Measurements from ENCODE around the gene TRAF2.

- TF ChIP-seq POLR2AphosphoS5 (IDR thresholded peaks at IDR 0.05; ENCODE audit: borderline replicate concordance, low read depth, low read length), result no peak
- no peak for TF ChIP-seq EZH2 (IDR thresholded peaks at IDR 0.05)
Observed at GRCh38 chr9:136931611-136932130, 45.4 kb downstream of the TRAF2 start.

All from SK-N-MC (cell line).